WTC11 (cell line): ENCODE measurements around the gene OR4F15. TPM values are rescaled to one million over a fixed set of nuclear protein-coding genes. Genes with fewer than 3 reads are reported as not detected.
"Not testable (repeated sequence)": the region's sequence is repeated elsewhere in the genome, so short reads cannot be mapped to it uniquely, and the experiment has no call there.

ENCODE experiments used
- ATAC-seq: fragments of 200-7000 bp; cut with Tn5 transposase; 2 replicates; pipeline ENCODE4 v1.10.0; 2021; ENCODE audit warnings: mild to moderate bottlenecking, moderate library complexity
- Bru-seq: library from RNA; stranded (reverse); fragments of 400-500 nt; gene quantifications from one replicate; lab custom pipeline; 2021; lab: Mats Ljungman, UMichigan
- CTCF ChIA-PET: fragments of 300-600 bp; sonication (Branson Sonifier 250); formaldehyde crosslinking; loops from one replicate; lab custom pipeline; 2021; ENCODE audit warnings: antibody characterized with exemption; lab: Charles Lee
- POLR2A ChIA-PET: fragments of 350-600 bp; sonication (Branson Sonifier 250); formaldehyde crosslinking; loops from one replicate; lab custom pipeline; 2021; ENCODE audit warnings: antibody characterized with exemption; lab: Charles Lee
- DNase-seq: peaks from one replicate; pipeline ENCODE4 v3.0.0; 2021; ENCODE audit warnings: low spot score
- H3K27ac Mint-ChIP-seq: 2 replicates; pipeline ENCODE4 v1.8.0; 2021; ENCODE audit warnings: mixed read lengths
- H3K27me3 Mint-ChIP-seq: 2 replicates; pipeline ENCODE4 v1.8.0; 2021; ENCODE audit warnings: low read depth, mild to moderate bottlenecking, moderate library complexity, mixed read lengths
- H3K36me3 Mint-ChIP-seq: 2 replicates; pipeline ENCODE4 v1.8.0; 2021; ENCODE audit warnings: mixed read lengths
- H3K4me1 Mint-ChIP-seq: 2 replicates; pipeline ENCODE4 v1.8.0; 2022; ENCODE audit warnings: mixed read lengths
- H3K4me3 Mint-ChIP-seq: 2 replicates; pipeline ENCODE4 v1.8.0; 2021; ENCODE audit warnings: mild to moderate bottlenecking, moderate library complexity, mixed read lengths
- H3K9me3 Mint-ChIP-seq: 2 replicates; pipeline ENCODE4 v1.8.0; 2021; ENCODE audit warnings: mixed read lengths
- CREM ChIP-seq: sonication (generic); formaldehyde crosslinking; IDR thresholded peaks from 2 replicates; pipeline ENCODE4 v1.8.1; 2022; ENCODE audit warnings: mild to moderate bottlenecking, missing genetic modification reagents, moderate library complexity
- CTCF ChIP-seq: fragments of 200-600 bp; IDR thresholded peaks from 2 replicates; pipeline ENCODE4 v1.8.0; 2022; ENCODE audit warnings: antibody characterized with exemption
- FOXJ3 ChIP-seq: sonication (generic); formaldehyde crosslinking; IDR thresholded peaks from 2 replicates; pipeline ENCODE4 v1.9.0; 2021; ENCODE audit warnings: missing genetic modification reagents, mild to moderate bottlenecking, borderline replicate concordance
- FOXP1 ChIP-seq: sonication (generic); formaldehyde crosslinking; IDR thresholded peaks from 2 replicates; pipeline ENCODE4 v1.8.0; 2022; ENCODE audit warnings: missing genetic modification reagents, mild to moderate bottlenecking, moderate library complexity, borderline replicate concordance
- GTF2I ChIP-seq: fragments of 250-450 bp; sonication (Bioruptor Pico); conservative IDR thresholded peaks from 2 replicates; pipeline ENCODE4 v1.4.0; 2021; ENCODE audit warnings: mild to moderate bottlenecking
- IRF2 ChIP-seq: sonication (generic); formaldehyde crosslinking; IDR thresholded peaks from 2 replicates; pipeline ENCODE4 v1.8.0; 2022; ENCODE audit warnings: low read depth, missing genetic modification reagents, borderline replicate concordance
- JUN ChIP-seq: sonication (generic); formaldehyde crosslinking; IDR thresholded peaks from 2 replicates; pipeline ENCODE4 v1.8.0; 2023; ENCODE audit warnings: mild to moderate bottlenecking, missing genetic modification reagents
- MXD4 ChIP-seq: fragments of 250-450 bp; sonication (Bioruptor Pico); IDR thresholded peaks from 2 replicates; pipeline ENCODE4 v1.8.0; 2021; ENCODE audit warnings: mild to moderate bottlenecking, moderate library complexity, borderline replicate concordance
- NFE2L1 ChIP-seq: sonication (generic); formaldehyde crosslinking; IDR thresholded peaks from 2 replicates; pipeline ENCODE4 v1.8.1; 2023; ENCODE audit warnings: missing genetic modification reagents
- NFYB ChIP-seq: sonication (generic); formaldehyde crosslinking; conservative IDR thresholded peaks from 2 replicates; pipeline ENCODE4 v1.8.0; 2022; ENCODE audit warnings: low read depth, missing genetic modification reagents
- PRRX2 ChIP-seq: fragments of 250-450 bp; sonication (Bioruptor Pico); IDR thresholded peaks from 2 replicates; pipeline ENCODE4 v1.8.0; 2021; ENCODE audit warnings: mild to moderate bottlenecking
- RELA ChIP-seq: sonication (generic); formaldehyde crosslinking; IDR thresholded peaks from 2 replicates; pipeline ENCODE4 v1.8.1; 2022; ENCODE audit warnings: missing genetic modification reagents, mild to moderate bottlenecking, borderline replicate concordance
- SOX15 ChIP-seq: fragments of 250-450 bp; sonication (Bioruptor Pico); IDR thresholded peaks from 2 replicates; pipeline ENCODE4 v1.9.0; 2021; ENCODE audit warnings: mild to moderate bottlenecking
- SP1 ChIP-seq: sonication (generic); formaldehyde crosslinking; conservative IDR thresholded peaks from 2 replicates; pipeline ENCODE4 v1.8.1; 2022; ENCODE audit warnings: missing genetic modification reagents
- TCF7 ChIP-seq: sonication (generic); formaldehyde crosslinking; IDR thresholded peaks from 2 replicates; pipeline ENCODE4 v1.8.0; 2022; ENCODE audit warnings: mild to moderate bottlenecking, low read depth, missing genetic modification reagents, moderate library complexity
- ZNF219 ChIP-seq: sonication (generic); formaldehyde crosslinking; IDR thresholded peaks from 2 replicates; pipeline ENCODE4 v1.8.0; 2023; ENCODE audit warnings: missing genetic modification reagents, mild to moderate bottlenecking, borderline replicate concordance
- long read RNA-seq, 3 experiments: library from RNA in 1 of 3; library from capped mRNA in 1 of 3; library from polyadenylated mRNA in 1 of 3; unstranded in 2 of 3; stranded (forward) in 1 of 3; transcript quantifications; one replicate each; pipeline ENCODE4 v2.0.0, GENCODE V29; 2021
- total RNA-seq: library from RNA; stranded (reverse); gene quantifications from 3 replicates; pipeline ENCODE4 v1.2.3, GENCODE V29; 2021
- TF ChIP-seq, protein P1 (sequence below): sonication (generic); formaldehyde crosslinking; IDR thresholded peaks from 2 replicates; pipeline ENCODE4 v1.8.1; 2023; ENCODE audit warnings: mild to moderate bottlenecking, missing genetic modification reagents, borderline replicate concordance

Gene OR4F15
- total RNA-seq = not detected in 3 replicates
- not detected for Bru-seq, nascent RNA
- long read RNA-seq, experiment 1 = 0 reads
- long read RNA-seq, experiment 2 = 0 reads
- long read RNA-seq, experiment 3 = 0 reads

- no peak within 1 kb of the TSS for H3K4me3 Mint-ChIP-seq
- H3K27me3 Mint-ChIP-seq = peaks cover 12% of the 10 kb centered on the region
- CTCF ChIA-PET = no interaction called here
- ATAC-seq (no peak), DNase-seq (no peak)
- H3K27ac Mint-ChIP-seq = no peak within 1 kb of the TSS
- no peaks in the 10 kb centered on the region for H3K36me3 Mint-ChIP-seq
- POLR2A ChIA-PET = no interaction called here
- TF ChIP-seq SOX15 (no peak), PRRX2 (CRISPR knock-in tag) (no peak), JUN (CRISPR knock-in tag) (no peak), MXD4 (CRISPR knock-in tag) (no peak), NFE2L1 (CRISPR knock-in tag) (no peak), FOXP1 (CRISPR knock-in tag) (no peak), FOXJ3 (no peak), CTCF (no peak), ZNF219 (CRISPR knock-in tag) (no peak), IRF2 (CRISPR knock-in tag) (no peak), CREM (CRISPR knock-in tag) (no peak), TCF7 (CRISPR knock-in tag) (no peak), NFYB (no peak), SP1 (CRISPR knock-in tag) (no peak), RELA (CRISPR knock-in tag) (no peak), GTF2I (CRISPR knock-in tag) (no peak)
- TF ChIP-seq, protein P1, sequence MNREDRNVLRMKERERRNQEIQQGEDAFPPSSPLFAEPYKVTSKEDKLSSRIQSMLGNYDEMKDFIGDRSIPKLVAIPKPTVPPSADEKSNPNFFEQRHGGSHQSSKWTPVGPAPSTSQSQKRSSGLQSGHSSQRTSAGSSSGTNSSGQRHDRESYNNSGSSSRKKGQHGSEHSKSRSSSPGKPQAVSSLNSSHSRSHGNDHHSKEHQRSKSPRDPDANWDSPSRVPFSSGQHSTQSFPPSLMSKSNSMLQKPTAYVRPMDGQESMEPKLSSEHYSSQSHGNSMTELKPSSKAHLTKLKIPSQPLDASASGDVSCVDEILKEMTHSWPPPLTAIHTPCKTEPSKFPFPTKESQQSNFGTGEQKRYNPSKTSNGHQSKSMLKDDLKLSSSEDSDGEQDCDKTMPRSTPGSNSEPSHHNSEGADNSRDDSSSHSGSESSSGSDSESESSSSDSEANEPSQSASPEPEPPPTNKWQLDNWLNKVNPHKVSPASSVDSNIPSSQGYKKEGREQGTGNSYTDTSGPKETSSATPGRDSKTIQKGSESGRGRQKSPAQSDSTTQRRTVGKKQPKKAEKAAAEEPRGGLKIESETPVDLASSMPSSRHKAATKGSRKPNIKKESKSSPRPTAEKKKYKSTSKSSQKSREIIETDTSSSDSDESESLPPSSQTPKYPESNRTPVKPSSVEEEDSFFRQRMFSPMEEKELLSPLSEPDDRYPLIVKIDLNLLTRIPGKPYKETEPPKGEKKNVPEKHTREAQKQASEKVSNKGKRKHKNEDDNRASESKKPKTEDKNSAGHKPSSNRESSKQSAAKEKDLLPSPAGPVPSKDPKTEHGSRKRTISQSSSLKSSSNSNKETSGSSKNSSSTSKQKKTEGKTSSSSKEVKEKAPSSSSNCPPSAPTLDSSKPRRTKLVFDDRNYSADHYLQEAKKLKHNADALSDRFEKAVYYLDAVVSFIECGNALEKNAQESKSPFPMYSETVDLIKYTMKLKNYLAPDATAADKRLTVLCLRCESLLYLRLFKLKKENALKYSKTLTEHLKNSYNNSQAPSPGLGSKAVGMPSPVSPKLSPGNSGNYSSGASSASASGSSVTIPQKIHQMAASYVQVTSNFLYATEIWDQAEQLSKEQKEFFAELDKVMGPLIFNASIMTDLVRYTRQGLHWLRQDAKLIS (CRISPR knock-in tag) = no peak
- no peaks in the 10 kb centered on the region for H3K9me3 Mint-ChIP-seq
- H3K4me1 Mint-ChIP-seq = no peaks in the 10 kb centered on the region
These were observed at the start of gene OR4F15 for GRCh38 chr15:101811902-101812301. TSS of gene OR4F15 (plus strand) at chr15:101812202. CDS start at chr15:101818187, 5,985 bp downstream.

- H3K9me3 Mint-ChIP-seq, DNase-seq, H3K27ac Mint-ChIP-seq, H3K36me3 Mint-ChIP-seq, POLR2A ChIA-PET, H3K4me3 Mint-ChIP-seq, H3K27me3 Mint-ChIP-seq, CTCF ChIA-PET, H3K4me1 Mint-ChIP-seq, ATAC-seq: not testable (repeated sequence)
These were observed 47.2 kb upstream of the OR4F15 start for GRCh38 chr15:101764669-101765339.

- H3K4me1 Mint-ChIP-seq, DNase-seq, CTCF ChIA-PET, H3K27ac Mint-ChIP-seq, H3K36me3 Mint-ChIP-seq, POLR2A ChIA-PET, H3K9me3 Mint-ChIP-seq, H3K4me3 Mint-ChIP-seq, ATAC-seq, H3K27me3 Mint-ChIP-seq: not testable (repeated sequence)
These were observed 46.7 kb upstream of the OR4F15 start for GRCh38 chr15:101765340-101765671.
